Activated CD4-positive, CD25-positive, alpha-beta regulatory T cell (primary cell): ENCODE measurements around the gene RASSF3.
"Not testable (repeated sequence)": the region's sequence is repeated elsewhere in the genome, so short reads cannot be mapped to it uniquely, and the experiment has no call there.

Experiments used
- DNase-seq, 4 experiments: peaks; one replicate each; lab custom pipeline; 2025; lab: John Stamatoyannopoulos, UW

Gene RASSF3

DNA sequence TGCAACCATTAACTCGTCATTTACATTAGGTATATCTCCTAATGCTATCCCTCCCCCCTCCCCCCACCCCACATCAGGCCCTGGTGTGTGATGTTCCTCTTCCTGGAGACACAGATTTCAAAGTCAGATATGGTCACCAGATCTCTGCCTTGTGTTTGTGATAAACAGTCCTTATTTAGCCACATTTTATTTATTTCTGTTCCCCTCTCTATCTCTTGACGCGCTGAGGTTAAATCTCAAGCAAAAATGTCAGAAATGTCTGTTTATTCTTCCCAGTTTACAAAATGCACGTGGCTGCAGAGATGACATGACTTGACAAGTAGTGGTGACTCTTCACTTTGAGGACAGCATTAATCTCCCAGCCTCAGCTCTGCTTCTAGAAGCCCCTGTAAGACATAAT is 11.5 kb upstream of the RASSF3 start:
- DNase-seq, result no peak

GRCh38 chr12:64600164-64600561 is 10.1 kb upstream of the RASSF3 start:
- DNase-seq, result no peak

- no peak for DNase-seq
Observed at GRCh38 chr12:64603183-64603841, 7.0 kb upstream of the RASSF3 start.

DNA sequence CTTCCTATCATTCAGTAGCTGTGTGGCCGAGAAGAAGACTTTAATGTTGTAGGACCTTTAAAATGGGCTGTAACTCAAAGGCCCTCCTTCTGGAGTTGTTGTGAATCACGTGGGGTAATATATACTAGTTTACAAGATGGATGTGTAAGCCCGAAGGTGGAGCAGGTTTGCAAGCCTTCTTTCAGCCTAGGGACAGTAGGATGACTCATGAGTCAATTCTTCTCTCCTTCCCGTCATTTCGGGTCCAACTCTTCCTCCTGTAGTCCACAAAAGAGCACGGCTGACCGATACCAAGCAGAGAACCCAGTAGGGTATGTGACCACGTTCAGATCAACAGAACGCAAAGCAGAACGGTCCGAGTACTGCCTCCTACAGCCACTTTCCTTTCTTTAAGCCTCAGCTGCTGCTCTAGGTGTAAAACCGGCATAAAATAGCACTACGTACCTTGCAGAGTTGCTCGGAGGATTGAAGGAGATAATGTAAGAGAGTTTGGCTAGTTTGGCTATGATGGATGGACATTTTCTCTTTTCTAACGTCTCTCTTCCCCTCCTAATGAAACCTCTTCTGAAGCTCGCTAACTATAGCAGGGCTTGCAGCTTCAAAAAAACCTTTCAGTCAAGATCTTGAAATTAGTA is 1.3 kb upstream of the RASSF3 start:
- DNase-seq, result peak in 1 of 4 experiments; percentile 6

DNA sequence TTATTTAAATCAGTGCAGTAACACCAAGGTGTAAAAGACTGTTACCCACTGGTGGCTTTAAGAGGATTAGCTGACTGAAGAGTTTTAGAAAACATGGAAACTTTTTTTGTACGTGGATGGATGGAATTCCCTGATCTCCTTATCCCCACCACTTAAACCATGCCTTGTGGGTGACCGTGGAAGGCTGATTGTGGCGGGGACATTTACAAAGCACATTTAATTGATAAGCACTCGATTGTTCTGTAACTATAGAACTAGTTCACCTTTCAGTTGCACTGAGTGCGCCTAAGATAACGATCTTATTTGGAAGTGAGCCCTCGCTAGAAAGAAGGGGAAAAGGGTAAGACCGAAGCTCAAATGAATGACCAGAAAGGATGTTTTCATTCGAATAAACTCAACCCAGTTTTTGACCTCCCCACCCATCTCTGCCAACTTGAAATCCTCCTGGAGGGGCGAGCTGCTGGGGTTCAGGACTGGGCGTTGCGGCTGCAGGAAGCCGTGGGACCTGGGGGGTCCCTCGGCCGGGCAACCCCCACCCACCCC is 688 bp upstream of the RASSF3 start:
- DNase-seq, result no peak

- peak; percentile 31 to 59 (median 50) for DNase-seq
Observed at GRCh38 chr12:64610660-64611340, 505 bp downstream of the RASSF3 start.

- no peak for DNase-seq
Observed at GRCh38 chr12:64611341-64612284, 1.3 kb downstream of the RASSF3 start.

DNA sequence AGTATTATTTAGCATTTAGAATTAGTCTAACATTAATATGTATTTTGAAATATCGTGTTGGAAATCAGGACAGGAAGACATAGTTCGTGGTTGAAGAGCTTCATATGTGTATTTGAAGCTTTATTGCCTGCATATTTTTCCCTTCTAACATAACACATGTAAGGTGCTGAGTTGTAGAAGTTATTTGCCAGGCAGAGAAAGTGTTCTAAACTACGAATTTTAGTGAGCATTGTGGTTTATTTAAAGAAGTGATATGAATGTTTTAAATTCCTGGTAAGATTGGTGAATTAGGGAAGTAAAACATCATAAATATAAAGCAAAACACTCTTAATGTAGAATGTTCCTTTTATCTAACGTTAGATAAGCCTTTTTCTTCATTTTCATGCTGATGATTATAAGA is 2.5 kb downstream of the RASSF3 start:
- no peak for DNase-seq

- DNase-seq, result not testable (repeated sequence)
Observed at GRCh38 chr12:64613775-64614398, 3.6 kb downstream of the RASSF3 start.

DNA sequence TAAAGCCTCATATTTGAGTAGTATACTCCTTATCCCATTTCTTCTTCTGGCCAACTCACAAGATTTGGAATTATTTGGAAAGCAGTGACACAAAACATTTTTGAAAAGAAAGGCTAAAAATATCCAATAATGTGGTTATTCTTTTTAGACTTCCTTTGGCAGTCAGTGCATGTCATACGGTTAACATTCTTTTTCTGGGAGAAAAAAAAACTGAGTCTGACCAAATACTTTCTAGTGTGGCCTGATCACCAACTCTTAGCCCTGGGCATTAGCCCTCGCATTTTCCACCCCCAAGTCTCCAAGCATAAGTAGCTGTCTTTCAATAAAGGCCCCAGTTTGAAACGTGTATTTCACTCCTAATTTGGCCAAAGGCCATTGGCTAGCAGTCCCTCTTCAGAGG is 5.9 kb downstream of the RASSF3 start:
- no peak for DNase-seq

DNA sequence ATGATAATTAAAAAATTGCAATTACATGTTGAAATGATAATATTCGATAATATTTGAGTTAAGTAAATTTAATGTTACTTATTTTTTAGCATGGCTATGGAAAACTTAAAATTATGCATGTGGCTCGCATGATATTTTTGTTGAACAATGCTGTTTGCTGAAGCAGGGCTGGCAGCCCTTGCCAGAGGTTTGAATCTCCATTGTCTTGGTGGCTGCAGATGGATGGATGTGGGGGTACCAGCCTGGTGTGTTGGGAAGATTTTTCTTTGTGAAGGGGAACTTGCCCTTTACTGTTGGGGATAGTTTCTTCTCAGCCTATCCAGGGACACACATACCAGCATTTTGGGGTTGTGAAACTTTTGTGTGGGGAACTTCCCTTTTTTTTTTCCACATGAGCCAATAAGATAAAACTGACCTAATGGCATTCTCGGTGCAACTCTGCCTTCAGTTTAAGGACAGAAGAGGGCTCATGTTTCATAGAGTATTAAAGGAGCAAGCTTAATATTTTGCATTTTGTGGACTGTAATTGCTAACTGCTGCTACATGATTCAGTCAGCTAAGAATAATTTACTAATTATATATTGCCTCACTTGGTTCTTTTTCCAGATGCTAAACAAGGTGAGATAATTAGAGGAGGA is 8.8 kb downstream of the RASSF3 start:
- DNase-seq, result no peak

GRCh38 chr12:64621257-64621942 is 11.1 kb downstream of the RASSF3 start:
- no peak for DNase-seq

DNA sequence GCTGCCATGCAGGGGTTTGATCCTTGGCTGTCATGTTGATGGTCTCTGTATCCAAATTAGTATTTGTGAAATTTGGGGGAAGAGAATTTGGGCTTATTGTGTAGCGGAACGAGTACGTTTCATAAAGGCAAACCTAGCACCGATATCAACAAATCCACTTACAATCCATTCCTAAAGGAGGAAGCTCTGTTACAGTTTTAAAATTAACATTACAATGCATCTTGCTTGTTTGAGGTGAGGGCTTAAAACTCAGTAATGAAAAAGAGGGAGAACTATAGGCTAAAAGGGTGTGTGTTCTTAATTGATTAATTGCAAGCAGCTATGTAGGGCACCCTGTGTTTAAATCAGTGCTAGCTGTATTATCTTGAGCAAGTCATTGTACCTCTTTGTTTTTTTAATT is 13.7 kb downstream of the RASSF3 start:
- DNase-seq, result no peak

DNA sequence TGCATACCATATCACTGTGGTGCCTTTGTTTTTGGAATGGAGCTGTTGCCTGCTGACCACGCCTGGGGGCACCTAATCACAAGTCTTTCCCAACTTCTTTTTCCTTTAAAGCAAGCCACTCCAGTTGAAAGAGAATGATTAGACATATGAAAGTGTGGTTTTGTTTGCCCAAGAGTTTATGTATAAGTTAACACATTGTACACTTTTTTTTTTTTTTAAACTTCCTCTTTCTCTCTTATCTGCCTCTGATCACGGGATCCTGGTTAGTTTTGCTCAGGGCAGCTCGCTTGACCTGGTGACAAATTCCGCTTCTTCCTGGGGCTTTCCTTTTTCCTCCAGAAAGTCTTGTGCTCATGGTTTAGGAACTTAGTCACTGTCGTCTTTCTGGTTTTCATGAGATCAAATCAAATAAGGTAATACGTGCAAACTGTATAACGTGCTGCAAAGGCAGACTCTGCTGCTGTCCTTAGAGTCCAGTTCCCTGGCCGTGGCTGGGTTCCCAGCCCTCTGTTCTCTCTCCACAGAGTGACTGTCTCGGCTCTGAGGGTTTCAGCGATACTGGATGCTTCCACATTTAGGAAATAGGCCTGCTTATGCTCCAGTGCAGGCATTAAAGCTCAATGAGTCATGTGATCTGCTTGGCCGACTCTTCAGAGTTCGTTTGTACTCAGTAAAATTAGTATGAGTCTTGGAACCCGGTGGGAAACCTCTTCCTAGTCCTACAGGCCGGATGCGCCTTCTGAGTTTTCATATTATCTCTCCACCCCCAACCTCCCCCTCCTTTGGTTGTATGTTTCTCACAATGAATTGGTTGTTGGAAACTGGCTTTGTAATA is 15.2 kb downstream of the RASSF3 start:
- DNase-seq, result no peak

GRCh38 chr12:64626588-64626987 is 16.3 kb downstream of the RASSF3 start:
- not testable (repeated sequence) for DNase-seq

- no peak for DNase-seq
Observed at GRCh38 chr12:64627771-64628170, 17.5 kb downstream of the RASSF3 start.

DNA sequence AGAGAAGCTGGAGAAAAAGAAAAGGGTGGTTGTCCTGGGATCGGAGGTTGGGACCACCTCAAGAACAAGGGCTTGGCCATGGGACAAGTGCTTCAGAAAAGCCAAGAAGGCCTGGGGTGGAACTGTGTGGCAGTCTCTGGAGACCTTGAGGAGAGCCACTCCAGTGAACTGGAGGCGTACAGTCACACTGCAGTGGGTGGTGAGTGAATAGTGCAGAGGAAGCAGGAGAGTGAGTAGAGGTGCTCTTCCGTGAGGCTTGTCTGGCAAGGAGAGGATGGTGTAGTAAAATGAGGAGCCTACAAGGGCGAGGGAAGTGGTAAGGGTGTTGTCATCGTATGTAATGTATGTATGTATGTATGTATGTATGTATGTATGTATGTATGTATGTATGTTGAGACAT is 20.9 kb downstream of the RASSF3 start:
- no peak for DNase-seq

- DNase-seq, result no peak
Observed at GRCh38 chr12:64633011-64633939, 23.0 kb downstream of the RASSF3 start.
